ENCODE data around the gene STAM2.
"Not testable (repeated sequence)": the region's sequence is repeated elsewhere in the genome, so short reads cannot be mapped to it uniquely, and the experiment has no call there.

Gene STAM2

GRCh38 chr2:152093464-152093863 lies 82.1 kb downstream of the STAM2 start:
- ATAC-seq, result no peak
- TF ChIP-seq CREB5 (CRISPR knock-in tag; IDR thresholded peaks at IDR 0.05; ENCODE audit: low read depth), result no peak
- no peak for TF ChIP-seq TSHZ2 (CRISPR knock-in tag; IDR thresholded peaks at IDR 0.05)
- no peak for TF ChIP-seq ZC3H10 (CRISPR knock-in tag; IDR thresholded peaks at IDR 0.05)
- no peak for TF ChIP-seq ZFP3 (CRISPR knock-in tag; IDR thresholded peaks at IDR 0.05)
- TF ChIP-seq PPARA (CRISPR knock-in tag; IDR thresholded peaks at IDR 0.05; ENCODE audit: borderline replicate concordance), result no peak
- TF ChIP-seq ESRRG (CRISPR knock-in tag; IDR thresholded peaks at IDR 0.05), result no peak
- no peak for TF ChIP-seq ZNF8 (CRISPR knock-in tag; IDR thresholded peaks at IDR 0.05)
- no peak for TF ChIP-seq CSDC2 (CRISPR knock-in tag; IDR thresholded peaks at IDR 0.05)
- no peak for TF ChIP-seq POU6F1 (CRISPR knock-in tag; IDR thresholded peaks at IDR 0.05; ENCODE audit: borderline replicate concordance, low read depth)
- no peak for TF ChIP-seq TCF4 (CRISPR knock-in tag; IDR thresholded peaks at IDR 0.05; ENCODE audit: borderline replicate concordance)
- no peak for TF ChIP-seq OSR1 (CRISPR knock-in tag; IDR thresholded peaks at IDR 0.05)
- TF ChIP-seq ARNTL (CRISPR knock-in tag; IDR thresholded peaks at IDR 0.05; ENCODE audit: borderline replicate concordance, low read depth), result no peak
- no peak for TF ChIP-seq CSRNP3 (CRISPR knock-in tag; IDR thresholded peaks at IDR 0.05)
- no peak for TF ChIP-seq ISL1 (CRISPR knock-in tag; IDR thresholded peaks at IDR 0.05)

- ATAC-seq, result no peak
- no peak for TF ChIP-seq TCF4 (CRISPR knock-in tag; IDR thresholded peaks at IDR 0.05; ENCODE audit: borderline replicate concordance)
- TF ChIP-seq CSDC2 (CRISPR knock-in tag; IDR thresholded peaks at IDR 0.05), result no peak
- TF ChIP-seq ZNF70 (CRISPR knock-in tag; IDR thresholded peaks at IDR 0.05), result no peak
- TF ChIP-seq PATZ1 (CRISPR knock-in tag; IDR thresholded peaks at IDR 0.05; ENCODE audit: borderline replicate concordance), result no peak
- TF ChIP-seq GLIS3 (CRISPR knock-in tag; IDR thresholded peaks at IDR 0.05), result no peak
- no peak for TF ChIP-seq RARB (CRISPR knock-in tag; IDR thresholded peaks at IDR 0.05)
- TF ChIP-seq ZFP30 (CRISPR knock-in tag; IDR thresholded peaks at IDR 0.05), result no peak
- TF ChIP-seq SNAI2 (CRISPR knock-in tag; IDR thresholded peaks at IDR 0.05), result no peak
- no peak for TF ChIP-seq PPARA (CRISPR knock-in tag; IDR thresholded peaks at IDR 0.05; ENCODE audit: borderline replicate concordance)
- no peak for TF ChIP-seq ESRRG (CRISPR knock-in tag; IDR thresholded peaks at IDR 0.05)
- no peak for TF ChIP-seq ZNF8 (CRISPR knock-in tag; IDR thresholded peaks at IDR 0.05)
- no peak for TF ChIP-seq ZFP3 (CRISPR knock-in tag; IDR thresholded peaks at IDR 0.05)
- TF ChIP-seq BACH2 (CRISPR knock-in tag; IDR thresholded peaks at IDR 0.05; ENCODE audit: borderline replicate concordance), result no peak
- TF ChIP-seq CSRNP3 (CRISPR knock-in tag; IDR thresholded peaks at IDR 0.05), result no peak
- TF ChIP-seq CREB5 (CRISPR knock-in tag; IDR thresholded peaks at IDR 0.05; ENCODE audit: low read depth), result no peak
Observed at GRCh38 chr2:152092095-152092494, 83.5 kb downstream of the STAM2 start.

GRCh38 chr2:152090726-152091125 lies 84.8 kb downstream of the STAM2 start:
- not testable (repeated sequence) for ATAC-seq

All from SK-N-SH treated with all-trans-retinoic acid at 6 μM for 48 hours (cell line).